GM23338 (cell line): ENCODE results near the gene MAP2K6.

Experiments
- CREB1 ChIP-seq: fragments of 250-450 bp; sonication (Bioruptor Pico); IDR thresholded peaks from 2 replicates; pipeline ENCODE4 v1.5.0; 2020; ENCODE audit warnings: low read depth, mild to moderate bottlenecking, moderate library complexity
- EZH2 ChIP-seq: fragments of 200-600 bp; sonication (generic); IDR thresholded peaks from one replicate; pipeline ENCODE4 v1.8.0; 2017; ENCODE audit warnings: antibody characterized with exemption, mild to moderate bottlenecking, low read depth; ENCODE audit not compliant: unreplicated experiment
- EZH2phosphoT487 ChIP-seq: fragments of 200-600 bp; sonication (generic); IDR thresholded peaks from one replicate; pipeline ENCODE4 v1.8.1; 2018; ENCODE audit warnings: antibody characterized with exemption; ENCODE audit not compliant: unreplicated experiment
- JUNB ChIP-seq: IDR thresholded peaks from one replicate; pipeline ENCODE4 v1.6.1; 2016; ENCODE audit warnings: antibody characterized with exemption; ENCODE audit not compliant: unreplicated experiment
- POLR2AphosphoS5 ChIP-seq: IDR thresholded peaks from 2 replicates; pipeline ENCODE4 v1.6.1; 2016; ENCODE audit warnings: antibody characterized with exemption, low read depth
- STAT1 ChIP-seq: IDR thresholded peaks from one replicate; pipeline ENCODE4 v1.6.1; 2016; ENCODE audit warnings: antibody characterized with exemption; ENCODE audit not compliant: unreplicated experiment
- ZNF331 ChIP-seq: fragments of 250-450 bp; sonication (Bioruptor Pico); IDR thresholded peaks from 2 replicates; pipeline ENCODE4 v1.5.0; 2020; ENCODE audit warnings: low read depth, mild to moderate bottlenecking, moderate library complexity
- TF ChIP-seq, protein P1 (sequence below), 2 experiments: fragments of 200-600 bp in 1 of 2; sonication (generic) in 1 of 2; conservative IDR thresholded peaks; 2 replicates each; pipeline versions ENCODE4 v1.5.1 to v1.6.1; 2016 to 2017; ENCODE audit warnings: antibody characterized with exemption in 2 of 2, low read depth in 2 of 2, mild to moderate bottlenecking in 2 of 2, moderate library complexity in 1 of 2
- TF ChIP-seq, protein P2 (sequence below): IDR thresholded peaks from one replicate; pipeline ENCODE4 v1.6.1; 2018; ENCODE audit warnings: antibody characterized with exemption; ENCODE audit not compliant: unreplicated experiment
- TF ChIP-seq, protein P3 (sequence below): IDR thresholded peaks from 2 replicates; pipeline ENCODE4 v1.6.1; 2016; ENCODE audit warnings: antibody characterized with exemption

DNA sequence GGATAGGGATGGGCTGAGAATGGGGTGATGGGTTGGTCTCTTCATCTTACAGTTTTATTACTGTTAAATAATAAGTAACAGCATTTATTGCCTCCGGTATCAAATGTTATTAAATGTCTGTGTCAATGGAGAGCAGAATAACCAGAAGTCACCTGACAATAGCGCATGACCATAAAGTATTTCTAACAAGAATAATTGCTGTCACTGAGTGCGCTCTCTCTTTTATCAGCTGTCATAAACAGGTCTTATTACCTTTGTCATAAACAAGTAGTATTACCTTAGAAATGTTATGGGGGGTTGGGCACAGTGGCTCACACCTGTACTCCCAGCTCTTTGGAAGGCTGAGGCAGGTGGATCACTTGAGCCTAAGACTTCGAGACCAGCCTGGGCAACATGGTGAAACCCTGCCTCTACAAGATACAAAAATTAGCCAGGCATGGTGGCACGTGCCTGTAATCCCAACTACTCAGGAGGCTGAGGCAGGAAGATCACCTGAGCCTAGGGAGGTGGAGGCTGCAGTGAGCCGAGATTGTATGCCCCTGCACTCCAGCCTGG is 120.6 kb downstream of the MAP2K6 start:
- TF ChIP-seq EZH2 = no peak
- no peak for TF ChIP-seq JUNB
- no peak for TF ChIP-seq EZH2phosphoT487
- no peak for TF ChIP-seq POLR2AphosphoS5
- TF ChIP-seq, protein P1, sequence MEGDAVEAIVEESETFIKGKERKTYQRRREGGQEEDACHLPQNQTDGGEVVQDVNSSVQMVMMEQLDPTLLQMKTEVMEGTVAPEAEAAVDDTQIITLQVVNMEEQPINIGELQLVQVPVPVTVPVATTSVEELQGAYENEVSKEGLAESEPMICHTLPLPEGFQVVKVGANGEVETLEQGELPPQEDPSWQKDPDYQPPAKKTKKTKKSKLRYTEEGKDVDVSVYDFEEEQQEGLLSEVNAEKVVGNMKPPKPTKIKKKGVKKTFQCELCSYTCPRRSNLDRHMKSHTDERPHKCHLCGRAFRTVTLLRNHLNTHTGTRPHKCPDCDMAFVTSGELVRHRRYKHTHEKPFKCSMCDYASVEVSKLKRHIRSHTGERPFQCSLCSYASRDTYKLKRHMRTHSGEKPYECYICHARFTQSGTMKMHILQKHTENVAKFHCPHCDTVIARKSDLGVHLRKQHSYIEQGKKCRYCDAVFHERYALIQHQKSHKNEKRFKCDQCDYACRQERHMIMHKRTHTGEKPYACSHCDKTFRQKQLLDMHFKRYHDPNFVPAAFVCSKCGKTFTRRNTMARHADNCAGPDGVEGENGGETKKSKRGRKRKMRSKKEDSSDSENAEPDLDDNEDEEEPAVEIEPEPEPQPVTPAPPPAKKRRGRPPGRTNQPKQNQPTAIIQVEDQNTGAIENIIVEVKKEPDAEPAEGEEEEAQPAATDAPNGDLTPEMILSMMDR (conservative IDR thresholded peaks at IDR 0.05; ENCODE audit: low read depth in 2 of 2) = no peak
- TF ChIP-seq, protein P2, sequence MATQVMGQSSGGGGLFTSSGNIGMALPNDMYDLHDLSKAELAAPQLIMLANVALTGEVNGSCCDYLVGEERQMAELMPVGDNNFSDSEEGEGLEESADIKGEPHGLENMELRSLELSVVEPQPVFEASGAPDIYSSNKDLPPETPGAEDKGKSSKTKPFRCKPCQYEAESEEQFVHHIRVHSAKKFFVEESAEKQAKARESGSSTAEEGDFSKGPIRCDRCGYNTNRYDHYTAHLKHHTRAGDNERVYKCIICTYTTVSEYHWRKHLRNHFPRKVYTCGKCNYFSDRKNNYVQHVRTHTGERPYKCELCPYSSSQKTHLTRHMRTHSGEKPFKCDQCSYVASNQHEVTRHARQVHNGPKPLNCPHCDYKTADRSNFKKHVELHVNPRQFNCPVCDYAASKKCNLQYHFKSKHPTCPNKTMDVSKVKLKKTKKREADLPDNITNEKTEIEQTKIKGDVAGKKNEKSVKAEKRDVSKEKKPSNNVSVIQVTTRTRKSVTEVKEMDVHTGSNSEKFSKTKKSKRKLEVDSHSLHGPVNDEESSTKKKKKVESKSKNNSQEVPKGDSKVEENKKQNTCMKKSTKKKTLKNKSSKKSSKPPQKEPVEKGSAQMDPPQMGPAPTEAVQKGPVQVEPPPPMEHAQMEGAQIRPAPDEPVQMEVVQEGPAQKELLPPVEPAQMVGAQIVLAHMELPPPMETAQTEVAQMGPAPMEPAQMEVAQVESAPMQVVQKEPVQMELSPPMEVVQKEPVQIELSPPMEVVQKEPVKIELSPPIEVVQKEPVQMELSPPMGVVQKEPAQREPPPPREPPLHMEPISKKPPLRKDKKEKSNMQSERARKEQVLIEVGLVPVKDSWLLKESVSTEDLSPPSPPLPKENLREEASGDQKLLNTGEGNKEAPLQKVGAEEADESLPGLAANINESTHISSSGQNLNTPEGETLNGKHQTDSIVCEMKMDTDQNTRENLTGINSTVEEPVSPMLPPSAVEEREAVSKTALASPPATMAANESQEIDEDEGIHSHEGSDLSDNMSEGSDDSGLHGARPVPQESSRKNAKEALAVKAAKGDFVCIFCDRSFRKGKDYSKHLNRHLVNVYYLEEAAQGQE = no peak
- no peak for TF ChIP-seq CREB1 (CRISPR knock-in tag)
- TF ChIP-seq, protein P3, sequence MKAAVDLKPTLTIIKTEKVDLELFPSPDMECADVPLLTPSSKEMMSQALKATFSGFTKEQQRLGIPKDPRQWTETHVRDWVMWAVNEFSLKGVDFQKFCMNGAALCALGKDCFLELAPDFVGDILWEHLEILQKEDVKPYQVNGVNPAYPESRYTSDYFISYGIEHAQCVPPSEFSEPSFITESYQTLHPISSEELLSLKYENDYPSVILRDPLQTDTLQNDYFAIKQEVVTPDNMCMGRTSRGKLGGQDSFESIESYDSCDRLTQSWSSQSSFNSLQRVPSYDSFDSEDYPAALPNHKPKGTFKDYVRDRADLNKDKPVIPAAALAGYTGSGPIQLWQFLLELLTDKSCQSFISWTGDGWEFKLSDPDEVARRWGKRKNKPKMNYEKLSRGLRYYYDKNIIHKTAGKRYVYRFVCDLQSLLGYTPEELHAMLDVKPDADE = no peak
- TF ChIP-seq ZNF331 = no peak
- no peak for TF ChIP-seq STAT1
